C4-2B (cell line): ENCODE measurements around the gene CT83.

Source experiments
- CTCF ChIP-seq: fragments of 450-650 bp; conservative IDR thresholded peaks from 2 replicates; pipeline ENCODE4 v1.5.1; 2017; ENCODE audit warnings: mild to moderate bottlenecking
- ZFX ChIP-seq: fragments of 450-650 bp; IDR thresholded peaks from 2 replicates; pipeline ENCODE4 v1.6.1; 2017

- TF ChIP-seq CTCF (no peak), ZFX (no peak)
These were observed 27.2 kb downstream of the CT83 start for GRCh38 chrX:116435597-116435996.
